ENCODE data around the gene SLC25A21.

DNA sequence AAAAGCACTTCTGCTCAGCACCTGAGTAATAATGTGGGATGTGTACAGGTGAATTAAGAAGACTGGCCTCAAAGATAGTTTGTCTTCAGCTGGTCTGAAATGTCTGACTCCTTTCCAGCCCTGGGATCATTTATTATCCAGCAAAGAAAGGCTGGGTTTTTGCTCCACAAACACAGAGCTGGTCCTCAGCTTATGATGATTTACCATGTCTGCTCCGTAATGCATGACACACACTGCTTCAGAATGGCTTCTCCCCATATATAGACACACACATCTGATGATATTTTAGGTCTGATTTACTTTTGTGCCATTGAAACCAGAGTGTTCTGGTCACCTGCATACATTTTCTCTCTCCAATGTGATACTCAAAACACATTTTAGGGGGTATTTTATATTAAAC lies 225.0 kb downstream of the SLC25A21 start:
- TF ChIP-seq, protein P1, sequence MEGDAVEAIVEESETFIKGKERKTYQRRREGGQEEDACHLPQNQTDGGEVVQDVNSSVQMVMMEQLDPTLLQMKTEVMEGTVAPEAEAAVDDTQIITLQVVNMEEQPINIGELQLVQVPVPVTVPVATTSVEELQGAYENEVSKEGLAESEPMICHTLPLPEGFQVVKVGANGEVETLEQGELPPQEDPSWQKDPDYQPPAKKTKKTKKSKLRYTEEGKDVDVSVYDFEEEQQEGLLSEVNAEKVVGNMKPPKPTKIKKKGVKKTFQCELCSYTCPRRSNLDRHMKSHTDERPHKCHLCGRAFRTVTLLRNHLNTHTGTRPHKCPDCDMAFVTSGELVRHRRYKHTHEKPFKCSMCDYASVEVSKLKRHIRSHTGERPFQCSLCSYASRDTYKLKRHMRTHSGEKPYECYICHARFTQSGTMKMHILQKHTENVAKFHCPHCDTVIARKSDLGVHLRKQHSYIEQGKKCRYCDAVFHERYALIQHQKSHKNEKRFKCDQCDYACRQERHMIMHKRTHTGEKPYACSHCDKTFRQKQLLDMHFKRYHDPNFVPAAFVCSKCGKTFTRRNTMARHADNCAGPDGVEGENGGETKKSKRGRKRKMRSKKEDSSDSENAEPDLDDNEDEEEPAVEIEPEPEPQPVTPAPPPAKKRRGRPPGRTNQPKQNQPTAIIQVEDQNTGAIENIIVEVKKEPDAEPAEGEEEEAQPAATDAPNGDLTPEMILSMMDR (IDR thresholded peaks at IDR 0.05), result no peak
- no peak for TF ChIP-seq POLR2A (IDR thresholded peaks at IDR 0.05)
- TF ChIP-seq EP300 (IDR thresholded peaks at IDR 0.05), result no peak
- no peak for TF ChIP-seq POLR2AphosphoS5 (IDR thresholded peaks at IDR 0.05)

Data from stomach (tissue), 4 donors.